HepG2 (cell line): ENCODE data around the gene SLC30A4. TPM values are rescaled to one million over a fixed set of nuclear protein-coding genes. Genes with fewer than 3 reads are reported as not detected.

Source experiments
- ATAC-seq: fragments of 200-7000 bp; cut with Tn5 transposase; 3 replicates; pipeline ENCODE4 v1.9.1; 2020; ENCODE audit warnings: mild to moderate bottlenecking, moderate library complexity
- BruUV-seq: library from RNA; stranded (reverse); fragments of 400-500 nt; replicated peaks from 2 replicates; lab custom pipeline; 2021; lab: Mats Ljungman, UMichigan
- CTCF ChIA-PET: fragments of 300-600 bp; formaldehyde crosslinking; extraction: SDS; loops from one replicate; lab custom pipeline; 2021; ENCODE audit warnings: low total read pairs, inconsistent platforms, low intra/inter-chr PET ratio; lab: Yijun Ruan, JAX
- POLR2A ChIA-PET: fragments of 350-600 bp; sonication (Branson Sonifier 250); formaldehyde crosslinking; loops from one replicate; lab custom pipeline; 2020; ENCODE audit warnings: antibody characterized with exemption, inconsistent platforms; lab: Yijun Ruan, JAX
- DNase-seq: peaks from one replicate; pipeline ENCODE4 v3.0.0-alpha.2; 2015; ENCODE audit warnings: low spot score
- FAIRE-seq: peaks from 3 replicates; lab custom pipeline; 2011; peaks lifted over from hg19 to GRCh38; lab: Jason Lieb, UNC
- H2AFZ ChIP-seq: one replicate; pipeline ENCODE4 v1.6.1; 2011; ENCODE audit warnings: low read length, inconsistent platforms
- H3K27ac ChIP-seq: fragments of 300-600 bp; 3 replicates; pipeline ENCODE4 v1.8.0; 2011; ENCODE audit warnings: mixed run types, mild to moderate bottlenecking, mixed read lengths, low read length, inconsistent platforms; ENCODE audit not compliant: insufficient read depth; ENCODE audit errors: extremely low read length
- H3K27me3 ChIP-seq, 2 experiments: fragments of 200-600 bp in 1 of 2; 2 replicates in 1 of 2; 3 replicates in 1 of 2; pipeline versions ENCODE4 v1.6.0 to v1.8.0; 2011; ENCODE audit warnings: low read length in 2 of 2, mild to moderate bottlenecking in 2 of 2, moderate library complexity in 2 of 2, inconsistent platforms in 1 of 2; ENCODE audit not compliant: insufficient read depth in 2 of 2, control insufficient read depth in 1 of 2
- H3K36me3 ChIP-seq, 2 experiments: fragments of 200-600 bp in 1 of 2; replicated peaks in 1 of 2; 2 replicates in 1 of 2; 3 replicates in 1 of 2; pipeline versions ENCODE4 v1.5.1 to v1.8.0; 2011; ENCODE audit warnings: low read length in 2 of 2, inconsistent platforms in 1 of 2; ENCODE audit not compliant: insufficient read depth in 2 of 2, control insufficient read depth in 1 of 2
- H3K4me1 ChIP-seq: 2 replicates; pipeline ENCODE4 v1.5.1; 2012; ENCODE audit warnings: low read length, inconsistent platforms; ENCODE audit not compliant: insufficient read depth
- H3K4me2 ChIP-seq: 2 replicates; pipeline ENCODE4 v1.6.0; 2011; ENCODE audit warnings: low read depth, low read length, inconsistent platforms
- H3K4me3 ChIP-seq, 3 experiments: fragments of 200-600 bp in 1 of 3; sonication (generic), shearing (Covaris generic) in 1 of 3; replicated peaks in 1 of 3; 2 replicates each; pipeline ENCODE4 v1.5.1; 2011 to 2016; ENCODE audit warnings: low read length in 3 of 3, inconsistent platforms in 2 of 3, low read depth in 2 of 3, mild to moderate bottlenecking in 2 of 3, control low read depth in 1 of 3, mixed read lengths in 1 of 3; ENCODE audit not compliant: insufficient read depth in 1 of 3
- H3K79me2 ChIP-seq: one replicate; pipeline ENCODE4 v1.6.1; 2011; ENCODE audit warnings: low read length, inconsistent platforms; ENCODE audit not compliant: insufficient read depth
- H3K9ac ChIP-seq: 2 replicates; pipeline ENCODE4 v1.6.0; 2011; ENCODE audit warnings: mild to moderate bottlenecking, low read depth, low read length, inconsistent platforms; ENCODE audit not compliant: insufficient read depth
- H3K9me3 ChIP-seq: 2 replicates; pipeline ENCODE4 v1.5.1; 2012; ENCODE audit warnings: mild to moderate bottlenecking, low read length
- H4K20me1 ChIP-seq: 2 replicates; pipeline ENCODE4 v1.6.0; 2011; ENCODE audit warnings: inconsistent platforms, mild to moderate bottlenecking, low read length, moderate library complexity; ENCODE audit not compliant: insufficient read depth
- GATAD2A ChIP-seq: IDR thresholded peaks from 2 replicates; pipeline ENCODE4 v1.6.1; 2016
- HDAC6 ChIP-seq: fragments of 200-600 bp; sonication (generic); IDR thresholded peaks from 2 replicates; pipeline ENCODE4 v1.7.0; 2017; ENCODE audit warnings: mild to moderate bottlenecking, antibody characterized with exemption, low read length, low read depth
- IKZF5 ChIP-seq: IDR thresholded peaks from 2 replicates; pipeline ENCODE4 v1.6.1; 2018; ENCODE audit warnings: missing genetic modification reagents, mild to moderate bottlenecking, missing compliant biosample characterization
- NFE2L2 ChIP-seq: fragments of 150-350 bp; IDR thresholded peaks from 2 replicates; pipeline ENCODE4 v1.6.1; 2014; ENCODE audit warnings: low read length
- NR2F2 ChIP-seq: IDR thresholded peaks from 2 replicates; pipeline ENCODE4 v1.6.1; 2012; ENCODE audit warnings: low read depth, inconsistent platforms, borderline replicate concordance
- RBM39 ChIP-seq: fragments of 200-400 bp; formaldehyde crosslinking; IDR thresholded peaks from one replicate; pipeline ENCODE4 v1.6.1; 2018; ENCODE audit warnings: antibody characterized with exemption, mild to moderate bottlenecking, low read depth, low read length; ENCODE audit not compliant: poor library complexity, severe bottlenecking
- REPIN1 ChIP-seq: sonication (generic); formaldehyde crosslinking; IDR thresholded peaks from 2 replicates; pipeline ENCODE4 v1.8.0; 2022; ENCODE audit warnings: missing genetic modification reagents, low read depth, mild to moderate bottlenecking, borderline replicate concordance
- TBL1XR1 ChIP-seq: fragments of 150-350 bp; IDR thresholded peaks from 2 replicates; pipeline ENCODE4 v1.6.1; 2014; ENCODE audit warnings: borderline replicate concordance, low read length; ENCODE audit not compliant: partially characterized antibody
- TBX2 ChIP-seq: sonication (generic); formaldehyde crosslinking; IDR thresholded peaks from 2 replicates; pipeline ENCODE4 v1.5.0; 2020; ENCODE audit warnings: missing genetic modification reagents, mild to moderate bottlenecking, borderline replicate concordance
- ZBTB3 ChIP-seq: sonication (generic); formaldehyde crosslinking; IDR thresholded peaks from 2 replicates; pipeline ENCODE4 v1.4.0; 2020; ENCODE audit warnings: low read depth, mild to moderate bottlenecking, moderate library complexity, missing genetic modification reagents, borderline replicate concordance
- ZHX1 ChIP-seq: sonication (generic); formaldehyde crosslinking; IDR thresholded peaks from 2 replicates; pipeline ENCODE4 v1.8.1; 2022; ENCODE audit warnings: low read depth, mild to moderate bottlenecking, missing genetic modification reagents
- ZNF17 ChIP-seq: sonication (generic); formaldehyde crosslinking; IDR thresholded peaks from 2 replicates; pipeline ENCODE4 v1.5.0; 2020; ENCODE audit warnings: mild to moderate bottlenecking, missing genetic modification reagents
- ZNF597 ChIP-seq: sonication (generic); formaldehyde crosslinking; IDR thresholded peaks from 2 replicates; pipeline ENCODE4 v1.5.0; 2020; ENCODE audit warnings: missing genetic modification reagents
- whole genome bisulfite sequencing: methylation state at CpG from one replicate; pipeline ENCODE4 v1.1.6; 2017; ENCODE audit warnings: low lambda C conversion rate; 5-methylcytosine and 5-hydroxymethylcytosine counted together
- in situ Hi-C: cut with HindIII; loops from 2 replicates; pipeline ENCODE4 v1.10.0; 2017; ENCODE audit warnings: low pct_unique_long_range_greater_than_20kb; ENCODE audit not compliant: extremely low pct_ligation_motif_present
- intact Hi-C: fragments of 100-400 bp; cut with micrococcal nuclease; formaldehyde crosslinking; loops from one replicate; pipeline ENCODE4 v1.10.0; 2022; ENCODE audit not compliant: unreplicated experiment
- polyA plus RNA-seq, 8 experiments: library from polyadenylated mRNA; depleted of rRNA in 3 of 8; stranded (reverse) in 7 of 8; unstranded in 1 of 8; fragments of >200 nt; fragmentation: Illumina TruSeq in 4 of 8; extraction: Trizol in 4 of 8; gene quantifications; 2 replicates each; pipeline versions ENCODE4 v1.2.1 to v1.2.3, GENCODE V29; 2011 to 2016; ENCODE audit warnings: low read depth in 4 of 8, missing spikeins in 1 of 8, mixed read lengths in 1 of 8; ENCODE audit not compliant: insufficient read depth in 1 of 8
- total RNA-seq, 5 experiments: library from RNA; depleted of rRNA; stranded (reverse); fragments of >200 nt; fragmentation: Illumina TruSeq; extraction: Trizol; gene quantifications; 2 replicates each; pipeline ENCODE4 v1.2.3, GENCODE V29; 2016; ENCODE audit warnings: low read depth in 1 of 5

The SLC30A4 gene
- total and polyA plus RNA-seq, 2 of the 13 experiments (the other 11 are each of a cell fraction or from before 2014, with no cell fraction given), result 0.01 to 0.04 TPM

- CTCF ChIA-PET, result no interaction called here
- ATAC-seq, result no peak
- 42% methylated on average over 2 of the region's 2 CpGs for WGBS
- H3K27ac ChIP-seq, result no peak overlapping the region
- H4K20me1 ChIP-seq, result no peaks in the 10 kb centered on the region
- no peaks in the 10 kb centered on the region for H3K36me3 ChIP-seq
- POLR2A ChIA-PET, result no interaction called here
- in situ Hi-C loops, result no loop called here
- no peak overlapping the region for H3K4me2 ChIP-seq
- DNase-seq, result no peak
- H3K4me1 ChIP-seq, result no peaks in the 10 kb centered on the region; the same call in 1 of the 2 replicates
- H3K9me3 ChIP-seq, result no peaks in the 10 kb centered on the region
- TF ChIP-seq IKZF5 (CRISPR knock-in tag) (no peak), RBM39 (no peak), ZNF597 (CRISPR knock-in tag) (no peak), ZNF17 (CRISPR knock-in tag) (no peak), TBX2 (CRISPR knock-in tag) (no peak), HDAC6 (no peak), TBL1XR1 (no peak), ZBTB3 (CRISPR knock-in tag) (no peak), GATAD2A (no peak), REPIN1 (no peak), NFE2L2 (no peak), NR2F2 (no peak), ZHX1 (CRISPR knock-in tag) (no peak)
- TF ChIP-seq, all 625 proteins: peak for 0
- no TSS peak for BruUV-seq
- H3K79me2 ChIP-seq, result no peaks in the 10 kb centered on the region
- H2AFZ ChIP-seq, result no peak overlapping the region
- no peak overlapping the region for H3K4me3 ChIP-seq
- H3K27me3 ChIP-seq, result no peaks in the 10 kb centered on the region
- intact Hi-C loops, result no loop called here
- FAIRE-seq, result no peak
- H3K9ac ChIP-seq, result no peak overlapping the region
Measured at GRCh38 chr15:45481135-45481534, 41.4 kb downstream of the SLC30A4 start.
